Activated CD4-positive, alpha-beta T cell treated with anti-CD3 and anti-CD28 coated beads, Interleukin-2, amount 50 U/mL, for 16 hours (primary cell): ENCODE results near the gene S100A12.

Experiments
- DNase-seq: peaks from one replicate; pipeline ENCODE4 v3.0.0-alpha.2; 2020

S100A12 gene

DNA sequence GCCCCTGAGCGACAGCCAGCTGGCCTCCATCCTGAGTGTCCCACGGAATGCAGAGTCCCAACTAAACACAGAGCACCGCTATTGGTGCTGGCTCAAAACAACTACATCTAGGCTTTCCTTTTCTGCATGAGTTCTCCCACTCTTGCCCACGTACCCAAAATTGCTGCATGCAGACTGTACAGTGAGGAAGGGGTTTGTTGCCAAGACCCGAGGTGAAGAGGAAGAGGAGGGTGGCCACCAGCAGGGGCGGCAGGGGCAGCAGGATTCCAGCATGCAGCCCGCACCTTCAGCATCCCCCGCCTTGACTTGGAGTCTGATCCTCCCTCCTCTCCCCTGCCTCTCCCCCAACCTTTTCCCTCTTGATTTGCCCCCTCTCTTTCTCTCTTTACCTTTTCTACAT, 9.7 kb downstream of the S100A12 start:
- DNase-seq: no peak

- DNase-seq: no peak
Measured at GRCh38 chr1:153364766-153365666, 10.4 kb downstream of the S100A12 start.

GRCh38 chr1:153364156-153364555, 11.3 kb downstream of the S100A12 start:
- no peak for DNase-seq

GRCh38 chr1:153363641-153364040, 11.8 kb downstream of the S100A12 start:
- DNase-seq: no peak

DNA sequence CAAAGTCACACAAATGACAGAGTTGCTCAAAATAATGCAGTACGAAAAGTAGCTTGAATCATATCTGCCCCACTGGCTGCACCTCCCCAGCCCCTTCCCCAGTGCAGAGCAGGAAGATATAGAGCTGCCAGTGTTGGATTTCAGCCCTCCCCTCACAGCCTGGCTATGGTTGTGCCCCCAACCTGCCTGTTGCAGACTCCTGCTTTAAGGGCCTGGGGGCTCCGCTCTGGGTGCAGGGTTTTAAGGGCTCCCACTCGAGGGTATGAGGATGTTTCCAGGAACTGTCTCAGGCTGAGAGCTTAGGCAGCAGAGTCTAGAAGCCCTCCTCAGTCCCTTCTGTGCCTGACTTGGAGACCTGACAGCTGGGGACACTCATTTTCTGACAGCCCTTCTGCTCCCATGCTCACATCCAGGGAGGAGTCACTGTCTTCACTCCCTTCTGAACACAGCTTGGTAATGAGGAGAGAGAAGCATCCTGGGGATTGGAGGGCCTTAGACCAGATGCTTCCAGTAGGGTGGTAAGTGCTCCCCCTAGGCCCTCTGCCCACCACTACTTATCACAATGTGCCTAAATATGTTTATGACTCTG, 13.1 kb downstream of the S100A12 start:
- DNase-seq: no peak

DNA sequence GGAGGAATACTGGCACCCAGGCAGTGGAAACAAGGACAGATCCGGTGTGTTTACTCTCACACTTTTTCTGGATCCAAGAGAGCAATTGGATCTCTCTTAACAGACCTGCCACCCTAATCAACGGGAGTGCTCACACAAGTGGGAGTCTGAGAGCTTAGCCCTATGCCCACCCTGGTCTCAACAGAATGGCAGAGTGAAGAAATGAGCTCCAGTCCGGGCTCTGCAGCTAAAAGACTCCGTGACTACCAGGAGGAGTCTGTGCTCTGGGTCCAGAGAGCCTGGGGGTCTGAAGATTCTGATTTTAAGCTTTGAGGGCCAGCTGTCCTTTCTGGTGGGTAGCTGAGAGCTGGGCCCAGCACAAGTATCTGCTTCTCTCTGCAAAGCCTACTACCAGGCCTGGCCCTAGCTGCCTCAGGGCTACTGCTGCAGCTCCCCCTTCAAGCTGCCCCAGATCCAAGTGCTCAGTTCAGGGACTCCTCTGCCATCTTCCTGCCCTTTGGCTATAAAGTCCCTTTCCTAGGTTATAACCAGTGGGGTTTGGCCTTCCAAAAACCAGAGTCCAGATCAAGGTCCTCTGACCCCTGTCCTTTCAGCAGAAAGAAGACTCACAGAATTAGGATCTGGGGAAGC, 13.8 kb downstream of the S100A12 start:
- DNase-seq: no peak

- no peak for DNase-seq
Measured at GRCh38 chr1:153360592-153361479, 14.6 kb downstream of the S100A12 start.

DNA sequence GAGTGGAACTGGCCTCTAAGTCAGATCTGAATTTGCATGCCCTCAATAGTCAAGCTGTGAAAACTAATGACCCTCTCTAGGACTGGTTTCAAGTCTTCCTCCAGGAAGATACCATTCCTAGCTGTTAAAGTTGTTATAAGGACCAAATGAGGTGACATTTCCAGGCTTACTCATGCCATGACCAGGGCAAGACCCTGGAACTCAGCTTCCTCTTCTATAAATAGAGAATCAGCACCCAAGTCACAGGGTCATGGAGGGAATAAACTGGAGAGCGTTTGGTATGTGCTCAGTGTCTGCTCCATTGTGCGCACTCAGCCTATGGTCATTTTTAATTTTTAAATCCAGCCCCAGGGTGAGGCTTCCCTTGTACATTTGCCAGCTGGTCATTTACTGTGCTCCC, 15.2 kb downstream of the S100A12 start:
- DNase-seq: no peak

- DNase-seq: no peak
Measured at GRCh38 chr1:153359241-153359640, 16.2 kb downstream of the S100A12 start.

- DNase-seq: no peak
Measured at GRCh38 chr1:153358691-153358975, 16.8 kb downstream of the S100A12 start.

DNA sequence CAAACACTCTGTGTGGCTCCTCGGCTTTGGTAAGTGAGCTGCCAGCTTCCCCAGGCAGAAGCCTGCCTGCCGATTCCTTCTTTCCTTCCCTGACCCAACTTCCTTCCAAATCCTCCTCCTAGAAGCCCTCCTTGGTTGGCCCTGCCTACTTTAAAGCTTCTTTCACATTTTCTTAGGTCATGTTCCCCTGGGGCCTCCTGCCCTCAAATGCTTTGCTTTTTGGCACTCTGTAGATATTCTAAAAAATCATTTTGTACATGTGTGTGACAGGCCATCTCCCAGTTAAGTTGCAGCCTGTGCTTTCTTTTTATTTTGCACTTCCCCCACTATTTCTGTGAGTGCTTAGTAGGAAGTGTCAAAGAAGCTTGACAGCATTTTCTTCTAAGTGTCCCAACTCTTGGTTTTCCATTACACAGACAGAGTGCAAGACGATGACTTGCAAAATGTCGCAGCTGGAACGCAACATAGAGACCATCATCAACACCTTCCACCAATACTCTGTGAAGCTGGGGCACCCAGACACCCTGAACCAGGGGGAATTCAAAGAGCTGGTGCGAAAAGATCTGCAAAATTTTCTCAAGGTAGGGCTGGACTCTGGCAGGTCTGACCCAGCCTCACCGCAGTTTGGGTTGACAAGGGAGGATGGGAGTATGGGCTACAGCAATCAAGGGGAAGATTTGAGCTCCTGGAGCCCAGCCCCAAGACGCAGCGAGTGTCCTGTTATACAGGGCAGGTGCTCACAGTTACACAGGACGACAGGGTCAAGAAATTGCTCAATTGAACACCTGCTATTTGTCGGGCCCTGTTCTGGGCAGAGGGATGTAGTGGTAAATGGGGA, 17.3 kb downstream of the S100A12 start, which contains the start of gene S100A9:
S100A9 (plus strand) TSS at position 2 of the 838 bp plus-strand sequence; CDS start at position 432, 430 bp downstream.
- DNase-seq: no peak

DNA sequence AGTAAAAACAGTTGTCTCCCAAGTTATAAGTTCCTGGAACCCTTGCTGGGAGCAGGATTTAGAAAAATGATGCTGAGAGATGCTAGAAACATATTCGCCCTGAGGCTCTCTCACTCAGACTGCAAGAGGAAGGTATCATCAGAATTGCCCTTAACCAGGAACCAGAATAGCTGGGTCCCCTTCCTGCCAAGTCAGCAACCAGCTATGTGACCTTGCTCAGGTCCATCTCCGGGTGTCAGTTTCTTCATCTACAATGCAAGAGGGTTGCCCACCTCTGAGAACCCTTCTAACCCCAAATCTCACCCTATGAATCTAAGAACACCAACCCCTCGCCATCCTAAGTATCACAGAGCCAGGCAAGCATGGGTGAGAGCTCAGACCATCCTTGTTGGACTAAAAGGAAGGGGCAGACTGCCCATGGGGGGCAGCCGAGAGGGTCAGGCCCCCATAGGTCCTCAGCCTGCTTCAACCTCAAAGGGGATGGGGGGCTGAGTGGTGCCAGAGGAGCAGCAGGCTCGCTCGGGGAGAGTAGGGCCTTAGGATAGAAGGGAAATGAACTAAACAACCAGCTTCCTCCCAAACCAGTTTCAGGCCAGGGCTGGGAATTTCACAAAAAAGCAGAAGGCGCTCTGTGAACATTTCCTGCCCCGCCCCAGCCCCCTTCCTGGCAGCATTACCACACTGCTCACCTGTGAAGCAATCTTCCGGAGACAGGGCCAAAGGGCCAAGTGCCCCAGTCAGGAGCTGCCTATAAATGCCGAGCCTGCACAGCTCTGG, 18.2 kb downstream of the S100A12 start:
- DNase-seq: no peak

DNA sequence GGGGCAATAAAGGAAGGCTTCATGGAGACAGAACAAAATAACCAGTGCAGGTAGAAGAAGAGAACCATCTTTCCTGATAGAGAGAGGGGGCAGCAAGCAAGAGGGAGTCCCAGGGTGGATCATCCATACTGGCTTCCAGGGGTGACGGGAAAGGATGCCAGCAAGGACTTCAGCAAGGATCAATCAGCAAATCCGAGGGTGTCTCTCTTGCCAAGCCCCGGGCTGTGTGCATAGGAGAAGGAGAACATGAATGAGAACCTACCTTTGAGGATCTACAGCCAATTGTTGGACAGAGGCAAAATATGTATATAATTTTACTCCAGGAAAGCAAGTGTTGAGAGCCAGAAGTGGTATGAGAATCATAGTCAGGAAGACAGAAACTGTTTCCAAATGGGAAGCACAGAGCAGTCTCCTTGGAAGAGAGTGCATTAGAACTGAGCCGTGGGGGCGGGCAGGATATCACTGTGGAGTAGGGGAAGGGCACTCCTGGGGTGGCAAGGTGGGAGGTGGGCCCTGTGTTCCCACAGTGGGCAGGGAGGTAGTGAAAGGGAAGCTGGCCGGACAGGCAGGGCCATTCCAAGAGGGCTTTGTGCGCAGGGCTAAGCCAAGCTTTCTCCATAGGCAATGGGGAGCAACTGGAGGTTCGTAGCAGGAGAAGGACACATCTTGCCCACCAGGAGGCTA, 18.9 kb downstream of the S100A12 start:
- no peak for DNase-seq

DNA sequence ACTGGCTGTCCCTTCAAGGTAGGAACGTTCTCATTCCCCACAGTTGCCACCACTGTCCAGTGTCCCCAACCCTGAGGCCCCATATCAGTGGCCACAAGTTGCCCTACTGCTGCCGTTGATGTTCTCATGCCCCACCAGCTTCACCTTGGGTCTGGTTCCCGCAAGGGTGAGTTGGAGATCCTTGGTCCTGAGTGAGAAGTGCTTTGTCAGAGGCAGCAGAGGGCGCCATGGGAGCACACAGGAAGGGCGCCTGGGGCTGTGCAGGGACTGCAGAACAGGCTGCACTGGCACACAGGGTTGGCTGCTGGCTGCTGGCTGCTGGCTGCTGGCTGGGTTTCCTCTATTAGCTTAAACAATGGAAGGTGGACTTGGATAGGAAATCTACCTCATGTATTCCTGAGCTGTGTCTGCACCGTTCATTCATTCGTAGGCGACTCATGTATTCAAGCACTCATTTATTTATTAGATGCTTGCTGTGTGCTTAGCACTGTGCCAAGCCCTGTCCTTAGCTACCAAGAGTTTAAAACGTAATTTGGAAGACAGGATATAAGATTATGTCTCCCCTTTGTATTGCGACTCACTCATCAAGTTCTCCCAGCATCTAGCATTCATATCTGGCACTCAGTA, 19.9 kb downstream of the S100A12 start:
- DNase-seq: peak; percentile 61

GRCh38 chr1:153354515-153355193, 20.8 kb downstream of the S100A12 start:
- DNase-seq: no peak

DNA sequence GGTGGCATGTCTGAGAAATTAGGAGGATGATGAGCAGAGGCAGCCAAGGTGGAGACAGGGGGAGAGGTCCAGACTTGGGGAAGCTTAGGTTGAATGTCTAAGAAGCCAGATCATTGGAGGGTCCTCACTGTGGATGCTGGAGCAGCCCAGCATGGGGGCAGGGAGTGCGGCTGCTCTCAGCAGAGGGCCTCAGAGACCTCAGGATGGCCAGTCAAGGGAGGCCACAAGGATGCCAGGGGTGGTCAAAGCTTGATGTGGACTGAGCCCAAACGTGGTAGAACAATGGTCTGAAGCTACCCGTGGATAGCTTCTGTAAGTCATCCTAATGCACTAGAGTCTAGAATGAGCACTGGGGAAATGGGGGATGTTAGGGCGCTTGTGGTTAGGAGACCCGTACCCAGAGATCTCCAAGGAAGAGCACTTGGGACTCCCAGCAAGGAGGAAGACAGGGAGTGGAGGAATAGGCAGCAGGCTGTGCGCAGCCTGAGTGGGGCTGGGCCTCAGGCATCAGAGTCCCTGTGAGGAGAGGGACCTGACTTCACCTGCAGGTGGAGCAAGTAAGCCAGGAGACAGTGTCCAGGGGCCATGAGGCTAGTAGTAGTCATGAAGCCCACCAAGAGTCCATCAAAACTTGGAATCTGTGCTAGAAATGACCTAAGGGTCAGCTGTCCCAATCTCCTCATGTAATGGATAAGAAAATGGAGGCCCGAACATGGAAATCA, 22.0 kb downstream of the S100A12 start:
- no peak for DNase-seq

- peak; percentile 67 for DNase-seq
Measured at GRCh38 chr1:153352523-153352922, 22.9 kb downstream of the S100A12 start.

GRCh38 chr1:153350321-153350957, 25.0 kb downstream of the S100A12 start:
- no peak for DNase-seq
